Measurements from ENCODE around the gene CLIC5.

CLIC5 gene

DNA sequence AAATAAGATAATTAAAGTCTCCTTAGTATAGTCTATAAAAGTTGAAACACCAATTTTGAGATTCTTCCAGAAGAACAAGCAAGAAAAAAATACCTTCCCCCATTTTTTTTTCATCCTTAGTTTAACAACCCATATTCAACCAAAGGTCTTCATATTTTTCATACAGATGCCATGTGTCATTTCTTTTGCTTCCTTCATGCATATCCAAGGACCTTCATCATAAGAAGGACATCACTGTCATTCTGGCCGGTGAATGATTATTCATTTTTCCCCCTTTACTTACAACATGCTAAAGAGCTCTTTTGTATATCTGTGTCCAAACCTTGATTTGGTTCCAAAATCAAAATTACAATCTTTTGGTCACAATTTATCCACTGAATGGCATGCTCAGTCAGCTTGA lies 21.3 kb upstream of the CLIC5 start:
- FAIRE-seq: no peak

DNA sequence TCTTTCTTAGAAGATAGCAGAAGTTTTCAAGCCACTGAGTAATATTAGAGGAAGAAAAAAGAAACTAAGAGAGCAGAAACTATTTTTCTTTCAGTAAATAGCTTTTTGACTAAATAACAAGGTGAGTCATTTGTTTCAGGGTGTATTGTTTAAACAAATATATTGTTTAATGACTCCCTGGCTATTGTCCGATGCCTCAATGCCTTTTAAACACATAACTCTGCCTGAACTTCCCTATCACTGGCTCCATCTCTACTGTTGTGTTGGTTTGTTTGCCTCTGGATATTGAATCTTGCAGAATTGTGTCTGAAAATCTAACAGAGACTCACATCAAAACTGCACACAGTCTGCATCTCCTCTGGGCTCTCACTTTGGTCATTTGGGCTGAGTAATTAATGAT lies 19.6 kb upstream of the CLIC5 start:
- no peak for FAIRE-seq

More for the DNA sequence above, 21.3 kb upstream of the CLIC5 start:
- no peak for DNase-seq (ENCODE audit: low spot score)

DNA sequence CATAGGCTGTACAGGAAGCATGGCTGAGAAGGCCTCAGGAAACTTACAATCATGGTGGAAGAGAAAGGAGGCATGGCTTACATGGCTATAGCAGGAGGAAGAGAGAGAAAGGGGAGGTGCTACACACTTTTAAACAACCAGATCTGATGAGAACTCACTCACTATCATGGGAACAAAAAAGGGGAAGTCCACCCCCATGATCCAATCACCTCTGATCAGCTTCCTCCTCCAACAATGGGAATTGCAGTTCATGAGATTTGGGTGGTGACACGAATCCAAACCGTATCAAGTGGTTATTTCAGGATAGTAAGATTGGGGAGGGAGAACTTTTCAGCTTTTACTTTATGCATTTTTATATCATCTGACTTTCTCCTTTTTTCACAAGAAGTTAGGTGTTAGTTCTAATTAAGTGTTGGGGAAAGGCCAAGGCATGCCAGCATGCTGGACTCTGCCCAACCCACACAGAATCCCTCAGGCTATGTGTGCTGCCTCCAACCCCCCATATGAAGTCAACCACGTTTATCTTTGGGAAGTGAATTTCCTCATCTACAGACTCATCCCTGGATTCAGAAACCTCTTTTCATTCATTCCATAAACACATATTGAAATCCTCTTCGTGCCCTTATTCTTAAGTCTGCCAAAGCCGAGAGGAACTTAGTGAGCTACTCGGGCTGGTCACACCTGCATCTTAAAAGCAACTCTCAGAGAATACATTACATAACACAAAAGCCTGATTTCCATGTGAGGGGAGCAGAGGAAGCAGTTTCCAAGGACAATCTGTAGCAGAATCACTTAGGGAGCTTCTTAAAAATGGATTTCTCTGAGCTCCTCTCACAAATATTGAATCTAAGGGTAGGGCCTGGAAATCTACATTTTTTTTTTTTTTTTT lies 16.7 kb upstream of the CLIC5 start:
- DNase-seq (ENCODE audit: low spot score): no peak

More for the DNA sequence above, 19.6 kb upstream of the CLIC5 start:
- DNase-seq (ENCODE audit: low spot score): no peak

DNA sequence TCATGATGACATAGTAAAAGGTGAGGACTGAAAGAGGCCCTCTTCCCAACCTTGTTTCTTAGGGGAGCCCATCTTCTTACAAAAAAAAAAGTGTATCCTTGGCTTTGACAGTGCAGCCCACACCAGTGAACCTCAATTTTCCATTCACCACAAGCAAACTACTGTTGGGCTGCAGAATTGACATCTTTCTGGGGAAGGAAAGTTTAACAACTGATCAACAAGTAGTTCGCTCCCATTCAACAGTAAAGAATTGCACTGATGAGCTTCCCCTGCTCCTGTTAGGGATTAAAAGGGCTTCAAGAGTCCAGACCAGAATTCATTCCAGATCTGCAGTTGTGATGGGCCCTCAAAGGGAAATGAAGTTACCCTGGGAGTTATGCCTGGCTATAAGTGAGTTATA lies 13.9 kb upstream of the CLIC5 start:
- DNase-seq (ENCODE audit: low spot score) (no peak), FAIRE-seq (no peak)

More for the DNA sequence above, 16.7 kb upstream of the CLIC5 start:
- no peak for FAIRE-seq

DNA sequence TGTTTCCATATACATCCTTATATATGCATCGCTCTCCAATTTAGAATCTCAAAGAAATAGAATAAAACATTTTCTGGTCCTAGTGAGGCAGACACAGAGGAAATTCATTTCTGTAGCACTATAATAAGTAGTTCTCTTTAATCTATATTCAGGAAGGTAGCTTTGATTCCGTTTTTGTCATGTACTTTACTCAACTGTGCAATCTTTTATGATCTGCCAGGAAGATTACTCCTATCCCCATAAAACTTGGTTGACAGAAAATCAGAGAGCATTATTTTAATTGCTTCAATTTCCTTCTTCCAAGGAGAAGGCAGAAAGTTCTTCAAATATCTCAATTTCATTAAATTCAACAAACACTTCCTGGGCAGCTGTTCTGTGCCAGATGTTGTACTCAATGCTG lies 10.6 kb upstream of the CLIC5 start:
- DNase-seq (ENCODE audit: low spot score) (no peak), FAIRE-seq (no peak)

DNA sequence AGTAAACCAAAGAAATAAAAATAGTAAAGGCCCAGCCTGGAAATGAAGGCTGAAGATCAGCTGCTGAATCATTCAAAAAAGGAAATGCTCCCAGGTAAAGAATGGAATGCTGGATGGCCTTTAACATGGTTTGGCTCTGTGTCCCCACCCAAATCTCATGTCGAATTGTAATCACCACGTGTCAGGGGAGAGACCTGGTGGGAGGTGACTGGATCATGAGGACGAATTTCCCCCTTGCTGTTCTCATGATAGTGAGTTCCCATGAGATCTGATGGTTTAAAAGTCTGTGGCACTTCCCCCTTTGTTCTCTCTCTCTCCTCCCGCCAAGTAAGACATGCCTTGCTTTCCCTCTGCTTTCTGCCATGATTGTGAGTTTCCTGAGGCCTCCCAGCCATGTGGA lies 9.9 kb upstream of the CLIC5 start:
- FAIRE-seq (no peak), DNase-seq (ENCODE audit: low spot score) (no peak)

DNA sequence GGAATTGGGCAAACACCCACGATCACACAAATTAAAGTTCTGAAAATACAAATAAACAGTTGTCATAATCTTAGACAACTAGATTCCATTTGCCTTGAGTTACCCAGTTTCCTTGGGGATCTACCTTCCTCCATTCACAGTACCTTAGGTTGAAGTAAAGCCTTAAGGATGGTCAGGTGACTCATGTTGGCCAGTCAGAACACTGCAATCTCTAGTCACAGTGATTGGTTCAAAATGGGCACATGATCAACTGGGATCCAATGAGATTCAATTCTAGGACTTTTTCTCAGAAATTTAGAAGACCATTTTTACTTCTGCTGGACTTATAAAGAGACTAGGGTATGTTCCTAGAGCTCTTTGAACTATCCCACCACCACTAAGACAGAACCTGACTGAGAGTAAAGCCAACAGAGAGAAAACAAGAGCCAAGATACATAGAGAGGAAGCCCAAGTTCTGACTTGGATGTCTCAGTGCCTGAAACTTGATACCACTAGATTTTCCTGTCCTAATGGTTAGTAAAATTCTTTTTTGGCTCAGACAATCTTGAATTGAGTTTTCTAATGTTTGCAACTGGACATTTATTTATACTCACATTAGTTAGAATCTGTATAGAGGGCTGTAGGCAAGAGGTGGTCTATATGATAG lies 8.6 kb upstream of the CLIC5 start:
- FAIRE-seq (no peak), DNase-seq (ENCODE audit: low spot score) (no peak)

DNA sequence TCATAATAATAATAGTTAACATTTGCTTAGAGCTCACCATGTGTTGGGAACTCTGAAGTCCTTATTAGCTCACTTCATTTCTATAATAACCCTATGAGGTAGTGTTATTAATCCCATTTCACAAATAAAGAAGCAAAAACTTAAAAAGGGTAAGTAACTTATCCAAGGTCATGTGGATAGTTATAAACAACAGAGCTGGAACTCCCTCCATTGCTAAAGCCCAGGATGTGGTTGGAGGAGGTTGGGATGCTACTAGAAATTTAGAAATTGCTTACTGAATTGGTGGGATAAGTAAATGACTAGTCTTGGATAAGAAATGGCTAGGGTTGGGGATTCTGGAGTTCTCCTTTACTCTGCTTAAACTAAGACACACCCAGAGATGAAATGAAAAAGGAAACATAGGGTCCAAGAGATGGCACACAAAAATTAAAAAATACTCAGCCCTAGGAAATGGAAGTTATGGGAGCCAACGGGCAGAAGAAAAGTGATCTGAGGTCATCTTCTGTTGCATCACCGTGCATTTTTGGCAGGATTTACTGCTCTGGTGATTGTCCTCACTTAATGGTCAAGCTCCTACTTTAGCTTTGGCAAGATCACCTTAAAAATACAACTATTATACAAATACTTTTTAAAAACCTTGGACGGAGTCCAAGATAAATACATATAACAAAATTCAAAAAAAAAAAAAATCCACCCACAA lies 7.7 kb upstream of the CLIC5 start:
- no peak for DNase-seq (ENCODE audit: low spot score)
- FAIRE-seq: no peak

DNA sequence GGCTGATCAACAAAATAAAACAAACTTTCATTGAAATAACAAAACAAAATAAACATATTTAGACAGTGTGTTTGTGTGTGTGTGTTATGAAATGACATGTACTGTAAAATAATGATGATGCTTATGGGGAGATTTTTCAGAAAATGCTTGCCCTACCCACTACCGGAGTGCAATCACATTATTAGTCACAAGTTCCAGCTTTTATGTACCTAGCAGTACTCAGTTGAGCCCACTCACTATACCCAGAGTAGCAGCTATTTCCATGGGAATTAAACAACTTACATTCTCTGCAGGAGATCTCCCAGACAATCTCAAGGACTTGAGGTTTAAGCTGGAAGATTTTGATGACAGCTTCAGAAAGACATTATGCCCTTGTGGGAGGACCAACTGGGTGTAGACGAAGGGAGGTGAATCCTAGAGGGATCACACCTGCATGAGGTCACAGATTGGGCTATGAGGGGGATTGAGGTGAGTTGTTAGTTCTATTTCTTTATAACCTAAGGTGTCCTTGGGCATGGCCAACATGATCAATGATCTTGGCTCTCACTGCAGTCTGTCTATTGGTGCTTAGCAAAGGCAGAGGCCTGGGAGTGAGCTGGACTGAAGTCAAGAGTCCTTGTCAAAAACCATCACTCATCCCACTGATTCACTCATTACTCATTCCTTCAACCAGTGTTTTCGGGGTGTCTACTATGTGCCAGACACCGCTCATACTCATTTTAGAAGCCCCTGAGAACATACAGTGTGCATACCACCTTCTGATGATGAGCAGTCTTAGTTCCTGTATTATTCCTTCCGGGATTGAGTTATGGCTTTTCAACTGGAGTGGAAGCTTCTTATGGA lies 6.7 kb upstream of the CLIC5 start:
- DNase-seq (ENCODE audit: low spot score): no peak
- no peak for FAIRE-seq

DNA sequence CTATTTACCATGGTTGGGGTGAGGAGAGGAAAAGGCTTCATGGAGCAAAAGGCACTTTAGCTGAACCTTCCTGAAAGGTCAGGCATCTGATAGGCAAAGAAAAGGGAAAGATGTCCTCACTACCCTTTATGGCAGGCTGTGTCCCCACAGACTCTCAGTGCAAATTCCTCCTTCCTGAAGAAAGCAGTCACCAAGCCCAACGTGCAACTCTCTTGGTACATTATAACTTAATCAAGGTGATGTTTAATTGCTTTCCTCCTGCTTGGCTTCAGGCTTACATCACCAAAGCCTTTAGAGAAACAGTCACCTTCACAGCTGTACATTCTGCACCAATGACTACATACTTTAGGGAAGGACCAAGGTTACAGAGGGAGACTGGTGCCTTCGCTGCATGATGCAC lies 2.1 kb upstream of the CLIC5 start:
- DNase-seq (ENCODE audit: low spot score) (no peak), FAIRE-seq (no peak)

DNA sequence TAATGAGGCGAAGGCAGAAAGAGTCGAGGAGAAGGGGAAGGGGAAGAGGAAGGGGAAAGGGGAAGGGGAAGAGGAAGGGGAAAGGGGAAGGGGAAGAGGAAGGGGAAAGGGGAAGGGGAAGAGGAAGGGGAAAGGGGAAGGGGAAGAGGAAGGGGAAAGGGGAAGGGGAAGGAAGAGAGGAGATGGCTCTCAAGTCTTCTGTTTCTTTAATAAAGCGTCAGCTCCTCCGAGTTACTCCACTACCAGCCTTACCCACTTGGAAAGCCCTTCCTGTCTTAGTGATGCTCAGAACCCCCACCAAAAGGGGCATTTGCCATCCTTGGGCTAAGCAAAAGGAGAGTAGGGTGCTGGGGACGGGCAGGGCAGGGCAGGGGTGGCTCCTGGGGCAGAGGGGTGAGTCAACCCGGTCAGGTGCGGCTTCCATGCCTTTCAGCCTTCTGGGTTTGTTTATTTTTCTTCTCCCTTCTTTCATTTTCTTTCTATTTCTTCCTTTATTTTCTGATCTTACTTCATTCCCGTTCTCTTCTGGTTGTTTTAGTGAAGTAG lies 476 bp upstream of the CLIC5 start:
- FAIRE-seq: no peak
- DNase-seq (ENCODE audit: low spot score): no peak

DNA sequence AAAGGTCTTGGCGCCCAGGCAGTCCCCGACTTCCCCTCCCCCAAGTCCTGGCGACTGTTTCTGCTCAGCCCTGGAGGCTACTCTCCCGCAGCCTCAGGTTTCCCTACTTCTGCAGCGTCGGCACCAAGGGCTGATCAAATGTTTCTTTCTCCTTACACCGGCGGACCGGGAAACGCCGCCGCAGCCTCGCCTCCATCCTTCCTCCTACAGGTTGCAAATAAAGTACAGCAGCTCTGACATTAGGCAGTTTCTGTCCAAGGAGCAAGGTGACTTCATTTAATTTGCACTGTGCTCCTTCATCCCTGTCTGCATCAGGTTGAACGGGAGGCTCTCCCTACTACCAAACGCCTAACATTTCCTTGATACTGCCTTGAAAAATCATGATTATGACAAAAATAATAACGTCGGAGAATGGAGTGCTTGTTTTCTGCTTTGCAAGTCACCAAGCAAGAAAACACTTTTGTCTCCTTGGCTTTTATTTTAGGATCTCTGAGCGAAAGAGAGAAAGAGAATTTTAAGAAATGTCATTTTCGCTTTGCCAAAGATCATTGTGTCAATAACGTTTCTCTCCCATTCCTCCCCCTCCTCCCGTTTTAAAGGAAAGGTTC lies 1.0 kb downstream of the CLIC5 start:
- FAIRE-seq: no peak
- no peak for DNase-seq (ENCODE audit: low spot score)

DNA sequence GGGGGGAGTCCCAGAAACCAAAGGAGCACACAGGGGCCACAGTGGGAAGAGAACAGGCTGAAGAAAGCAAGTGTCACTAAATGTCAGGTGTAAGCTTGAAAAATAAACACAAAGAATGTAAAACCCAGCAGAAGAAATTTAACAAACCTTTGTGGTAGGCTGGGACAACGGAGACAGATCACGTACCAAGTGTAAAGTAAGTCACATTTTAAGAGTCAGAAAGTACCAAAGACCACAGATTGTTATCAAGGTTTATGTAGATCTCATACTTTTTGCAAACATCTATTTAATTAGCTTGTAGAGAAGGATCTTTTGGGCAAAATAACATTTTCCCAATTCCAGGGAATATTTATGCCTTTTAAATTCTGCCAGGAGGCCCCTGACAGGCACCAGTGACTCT lies 1.6 kb downstream of the CLIC5 start:
- FAIRE-seq: no peak
- no peak for DNase-seq (ENCODE audit: low spot score)

DNA sequence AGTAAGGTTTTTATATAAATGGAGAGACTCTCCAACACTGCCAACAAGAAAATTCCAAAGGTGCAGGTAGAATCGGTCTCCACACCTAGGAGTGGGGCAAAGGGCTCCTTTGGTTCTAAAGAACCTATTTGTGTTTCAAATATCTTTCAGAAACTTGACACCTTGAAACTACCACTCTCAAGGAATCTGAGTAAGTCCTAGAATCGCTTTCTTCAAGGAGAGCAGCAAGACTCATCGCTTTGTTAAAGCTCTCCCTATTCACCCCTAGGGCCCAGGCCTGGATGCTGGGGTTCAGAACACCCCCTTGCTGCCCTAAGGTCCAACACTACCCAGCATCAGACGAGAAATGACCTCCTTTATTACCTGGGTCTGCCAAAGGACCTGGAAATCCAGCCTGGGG lies 2.0 kb downstream of the CLIC5 start:
- DNase-seq (ENCODE audit: low spot score): no peak
- FAIRE-seq: no peak

DNA sequence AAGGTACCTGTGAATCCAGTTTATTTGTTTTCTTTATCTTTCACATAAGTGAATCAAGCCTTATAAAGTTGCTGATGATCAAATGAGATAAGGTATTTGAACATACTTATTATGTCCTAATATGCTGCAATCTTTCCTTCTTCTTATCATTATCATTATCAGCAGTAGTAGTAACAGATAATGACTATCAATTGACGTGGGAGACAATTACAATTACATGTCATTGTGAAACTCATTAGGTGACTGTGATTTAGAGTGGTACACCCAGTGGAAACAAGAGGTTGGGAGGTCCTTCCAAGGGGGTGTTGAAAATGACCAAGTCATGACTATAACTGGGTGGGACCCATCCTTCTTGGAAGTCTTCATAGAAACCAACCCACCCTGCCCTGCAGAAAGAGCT lies 2.8 kb downstream of the CLIC5 start:
- DNase-seq (ENCODE audit: low spot score) (no peak), FAIRE-seq (no peak)

DNA sequence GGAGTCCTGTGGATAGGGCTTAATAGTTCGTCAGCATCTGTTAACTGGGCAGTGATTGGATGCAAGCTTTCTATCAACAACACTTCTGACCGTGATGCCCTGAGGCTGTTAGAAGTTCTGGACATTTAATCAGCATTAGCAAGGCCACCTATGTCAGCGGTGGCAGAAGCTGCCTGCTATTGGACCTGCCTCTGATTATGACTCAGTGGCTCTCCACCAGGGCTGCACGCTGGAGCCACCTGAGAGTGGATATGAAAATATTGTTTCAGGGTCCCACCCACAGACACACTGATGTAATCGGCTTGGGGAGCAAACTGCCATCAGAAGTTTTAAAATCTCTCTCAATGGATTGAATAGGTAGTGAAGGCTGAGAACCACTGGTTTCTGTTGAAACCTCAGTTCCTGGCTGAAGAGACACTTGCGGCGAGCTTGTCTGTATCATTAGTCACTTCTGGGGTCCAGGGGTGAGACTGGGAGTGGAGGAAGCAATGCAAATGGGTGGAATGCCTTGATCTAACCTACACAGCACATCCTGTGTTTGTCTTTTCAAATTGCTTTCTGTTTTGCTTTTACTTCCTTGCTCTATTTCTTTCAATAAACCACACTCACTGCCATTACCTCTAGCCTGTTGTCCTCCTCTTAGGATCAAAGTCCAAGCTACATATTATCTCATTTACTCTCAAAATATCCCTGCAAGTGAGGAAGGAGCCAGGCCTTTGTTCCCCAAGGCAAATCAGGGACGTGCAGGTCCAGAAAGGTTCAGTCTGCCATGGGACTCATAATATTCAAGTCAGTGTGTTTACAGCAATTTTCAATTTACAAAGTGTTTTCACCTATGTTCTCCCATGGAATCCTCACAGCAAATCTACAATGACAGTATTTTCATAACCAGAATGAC lies 4.2 kb downstream of the CLIC5 start:
- FAIRE-seq (peak; percentile 40), DNase-seq (ENCODE audit: low spot score) (no peak)

DNA sequence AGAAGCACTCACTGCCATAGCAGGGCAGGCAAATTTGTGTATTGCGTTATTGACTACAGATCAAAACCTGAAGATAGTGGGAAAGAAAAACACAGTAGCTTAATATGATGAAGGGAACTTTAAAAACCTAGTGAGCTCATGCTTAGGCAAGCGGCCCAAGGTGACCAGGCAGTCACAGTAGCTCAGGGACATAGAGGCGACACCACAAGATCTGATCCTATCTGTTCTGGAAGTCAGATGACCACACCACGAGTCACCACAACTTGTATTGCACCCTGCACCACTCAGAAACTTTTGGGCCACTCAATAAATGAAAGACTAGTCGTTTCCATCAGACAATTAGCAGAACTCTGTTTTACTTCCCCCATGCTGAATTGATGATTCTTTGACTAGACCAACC lies 4.9 kb downstream of the CLIC5 start:
- no peak for FAIRE-seq
- no peak for DNase-seq (ENCODE audit: low spot score)

DNA sequence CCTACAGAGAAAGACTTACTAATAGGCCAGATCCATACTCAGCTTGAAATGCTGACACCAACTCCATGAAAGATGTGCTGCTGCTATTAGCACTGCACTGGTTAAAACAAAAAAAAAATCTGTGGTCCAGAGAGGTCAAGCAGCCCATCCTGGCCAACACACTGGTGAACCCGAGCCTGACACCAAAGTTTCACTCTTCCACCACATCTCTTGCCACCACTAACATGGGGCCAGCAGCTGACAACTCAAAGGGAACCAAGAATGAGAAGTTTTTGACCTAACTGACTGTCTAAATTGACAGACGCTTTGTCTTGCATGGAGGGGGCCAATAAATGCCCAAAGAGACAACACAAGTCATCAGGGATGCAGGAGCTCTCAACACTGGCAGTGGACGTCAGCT lies 5.4 kb downstream of the CLIC5 start:
- no peak for FAIRE-seq

DNA sequence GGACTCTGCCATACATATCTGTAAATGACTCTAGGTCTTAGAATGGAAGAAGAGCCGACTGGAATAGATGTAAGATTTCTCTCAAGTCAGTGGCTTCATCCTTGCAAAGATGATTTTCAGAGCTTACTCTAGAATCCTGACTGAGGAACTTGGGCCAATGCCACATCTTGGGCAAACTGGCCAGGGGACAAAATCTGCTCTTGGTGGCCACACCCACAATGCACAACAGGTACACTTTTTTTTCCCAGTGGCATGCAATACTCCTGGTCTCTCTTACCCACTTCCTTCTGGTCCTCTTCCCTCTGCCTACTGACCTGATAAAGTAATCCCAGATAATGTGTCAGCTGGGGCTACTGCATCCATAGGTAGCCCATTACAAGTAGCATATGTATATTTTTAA lies 13.4 kb downstream of the CLIC5 start:
- DNase-seq (ENCODE audit: low spot score) (no peak), FAIRE-seq (no peak)

More for the DNA sequence above, 5.4 kb downstream of the CLIC5 start:
- no peak for DNase-seq (ENCODE audit: low spot score)

DNA sequence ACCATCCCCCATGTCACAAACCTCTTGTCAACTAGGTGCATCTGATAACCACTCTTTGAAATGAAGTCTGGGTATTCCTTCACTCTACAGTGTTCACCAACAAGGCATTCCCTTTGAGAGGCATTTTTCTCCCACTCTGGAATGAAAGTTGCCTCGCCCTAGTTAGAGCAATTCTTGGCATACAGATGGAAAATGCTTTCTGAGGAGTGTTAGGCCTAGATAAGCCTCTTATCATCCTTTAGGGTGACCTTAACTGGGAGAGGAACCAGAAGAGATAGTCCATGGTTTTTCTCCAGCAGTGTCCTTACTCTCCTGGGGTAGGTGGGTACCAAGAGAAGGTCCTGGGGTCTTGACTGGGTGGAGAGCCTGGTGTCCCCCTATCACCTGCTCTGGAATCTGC lies 14.8 kb downstream of the CLIC5 start:
- FAIRE-seq: no peak

More for the DNA sequence above, 14.8 kb downstream of the CLIC5 start:
- no peak for DNase-seq (ENCODE audit: low spot score)

Measured in urothelium cell line (cell line).